ENCODE results near the gene TTR. TPM values are rescaled to one million over a fixed set of nuclear protein-coding genes. Genes with fewer than 3 reads are reported as not detected.

The TTR gene
- total RNA-seq, 1 experiment from 2014 or later = not detected

- DNase-seq (ENCODE audit: low read depth) = no peak
Measured at GRCh38 chr18:31616586-31616985, 24.9 kb downstream of the TTR start.

GRCh38 chr18:31617031-31617717 lies 25.5 kb downstream of the TTR start:
- no peak for DNase-seq (ENCODE audit: low read depth)

- DNase-seq (ENCODE audit: low read depth) = no peak
Measured at GRCh38 chr18:31618801-31619200, 27.1 kb downstream of the TTR start.

GRCh38 chr18:31619291-31619690 lies 27.6 kb downstream of the TTR start:
- no peak for DNase-seq (ENCODE audit: low read depth)

GRCh38 chr18:31624892-31625640 lies 33.4 kb downstream of the TTR start:
- DNase-seq (ENCODE audit: low read depth) = no peak

GRCh38 chr18:31626409-31626808 lies 34.7 kb downstream of the TTR start:
- DNase-seq (ENCODE audit: low read depth) = no peak

GRCh38 chr18:31630549-31630948 lies 38.9 kb downstream of the TTR start:
- DNase-seq (ENCODE audit: low read depth) = no peak

- DNase-seq (ENCODE audit: low read depth) = no peak
Measured at GRCh38 chr18:31631526-31631925, 39.8 kb downstream of the TTR start.

GRCh38 chr18:31632356-31632755 lies 40.7 kb downstream of the TTR start:
- no peak for DNase-seq (ENCODE audit: low read depth)

GRCh38 chr18:31633392-31634330 lies 42.0 kb downstream of the TTR start:
- DNase-seq (ENCODE audit: low read depth) = no peak

GRCh38 chr18:31634331-31634713 lies 42.6 kb downstream of the TTR start:
- DNase-seq (ENCODE audit: low read depth) = no peak

GRCh38 chr18:31636387-31636786 lies 44.7 kb downstream of the TTR start:
- no peak for DNase-seq (ENCODE audit: low read depth)

- no peak for DNase-seq (ENCODE audit: low read depth)
Measured at GRCh38 chr18:31637445-31637844, 45.8 kb downstream of the TTR start.

GRCh38 chr18:31643003-31643402 lies 51.3 kb downstream of the TTR start:
- no peak for DNase-seq (ENCODE audit: low read depth)

- DNase-seq (ENCODE audit: low read depth) = no peak
Measured at GRCh38 chr18:31645411-31645810, 53.7 kb downstream of the TTR start.

GRCh38 chr18:31646332-31647126 lies 54.9 kb downstream of the TTR start:
- DNase-seq (ENCODE audit: low read depth) = peak; percentile 62

- no peak for DNase-seq (ENCODE audit: low read depth)
Measured at GRCh38 chr18:31647127-31647753, 55.6 kb downstream of the TTR start.
